HepG2 (cell line): Measurements from ENCODE around the gene LAG3. TPM values are rescaled to one million over a fixed set of nuclear protein-coding genes. Genes with fewer than 3 reads are reported as not detected.
"Not testable (repeated sequence)": the region's sequence is repeated elsewhere in the genome, so short reads cannot be mapped to it uniquely, and the experiment has no call there.

Experiments
- ATAC-seq: fragments of 200-7000 bp; cut with Tn5 transposase; 3 replicates; pipeline ENCODE4 v1.9.1; 2020; ENCODE audit warnings: mild to moderate bottlenecking, moderate library complexity
- BruUV-seq: library from RNA; stranded (reverse); fragments of 400-500 nt; replicated peaks from 2 replicates; lab custom pipeline; 2021; lab: Mats Ljungman, UMichigan
- CTCF ChIA-PET: fragments of 300-600 bp; formaldehyde crosslinking; extraction: SDS; loops from one replicate; lab custom pipeline; 2021; ENCODE audit warnings: low total read pairs, inconsistent platforms, low intra/inter-chr PET ratio; lab: Yijun Ruan, JAX
- POLR2A ChIA-PET: fragments of 350-600 bp; sonication (Branson Sonifier 250); formaldehyde crosslinking; loops from one replicate; lab custom pipeline; 2020; ENCODE audit warnings: antibody characterized with exemption, inconsistent platforms; lab: Yijun Ruan, JAX
- DNase-seq: peaks from one replicate; pipeline ENCODE4 v3.0.0-alpha.2; 2015; ENCODE audit warnings: low spot score
- FAIRE-seq: peaks from 3 replicates; lab custom pipeline; 2011; peaks lifted over from hg19 to GRCh38; lab: Jason Lieb, UNC
- H2AFZ ChIP-seq: one replicate; pipeline ENCODE4 v1.6.1; 2011; ENCODE audit warnings: low read length, inconsistent platforms
- H3K27ac ChIP-seq: fragments of 300-600 bp; 3 replicates; pipeline ENCODE4 v1.8.0; 2011; ENCODE audit warnings: mixed run types, mild to moderate bottlenecking, mixed read lengths, low read length, inconsistent platforms; ENCODE audit not compliant: insufficient read depth; ENCODE audit errors: extremely low read length
- H3K27me3 ChIP-seq, 2 experiments: fragments of 200-600 bp in 1 of 2; 2 replicates in 1 of 2; 3 replicates in 1 of 2; pipeline versions ENCODE4 v1.6.0 to v1.8.0; 2011; ENCODE audit warnings: low read length in 2 of 2, mild to moderate bottlenecking in 2 of 2, moderate library complexity in 2 of 2, inconsistent platforms in 1 of 2; ENCODE audit not compliant: insufficient read depth in 2 of 2, control insufficient read depth in 1 of 2
- H3K36me3 ChIP-seq, 2 experiments: fragments of 200-600 bp in 1 of 2; replicated peaks in 1 of 2; 2 replicates in 1 of 2; 3 replicates in 1 of 2; pipeline versions ENCODE4 v1.5.1 to v1.8.0; 2011; ENCODE audit warnings: low read length in 2 of 2, inconsistent platforms in 1 of 2; ENCODE audit not compliant: insufficient read depth in 2 of 2, control insufficient read depth in 1 of 2
- H3K4me1 ChIP-seq: 2 replicates; pipeline ENCODE4 v1.5.1; 2012; ENCODE audit warnings: low read length, inconsistent platforms; ENCODE audit not compliant: insufficient read depth
- H3K4me2 ChIP-seq: 2 replicates; pipeline ENCODE4 v1.6.0; 2011; ENCODE audit warnings: low read depth, low read length, inconsistent platforms
- H3K4me3 ChIP-seq, 3 experiments: fragments of 200-600 bp in 1 of 3; sonication (generic), shearing (Covaris generic) in 1 of 3; replicated peaks in 1 of 3; 2 replicates each; pipeline ENCODE4 v1.5.1; 2011 to 2016; ENCODE audit warnings: low read length in 3 of 3, inconsistent platforms in 2 of 3, low read depth in 2 of 3, mild to moderate bottlenecking in 2 of 3, control low read depth in 1 of 3, mixed read lengths in 1 of 3; ENCODE audit not compliant: insufficient read depth in 1 of 3
- H3K79me2 ChIP-seq: one replicate; pipeline ENCODE4 v1.6.1; 2011; ENCODE audit warnings: low read length, inconsistent platforms; ENCODE audit not compliant: insufficient read depth
- H3K9ac ChIP-seq: 2 replicates; pipeline ENCODE4 v1.6.0; 2011; ENCODE audit warnings: mild to moderate bottlenecking, low read depth, low read length, inconsistent platforms; ENCODE audit not compliant: insufficient read depth
- H3K9me3 ChIP-seq: 2 replicates; pipeline ENCODE4 v1.5.1; 2012; ENCODE audit warnings: mild to moderate bottlenecking, low read length
- H4K20me1 ChIP-seq: 2 replicates; pipeline ENCODE4 v1.6.0; 2011; ENCODE audit warnings: inconsistent platforms, mild to moderate bottlenecking, low read length, moderate library complexity; ENCODE audit not compliant: insufficient read depth
- EP300 ChIP-seq, 3 experiments: sonication (generic) in 1 of 3; formaldehyde crosslinking in 1 of 3; IDR thresholded peaks; 2 replicates each; pipeline versions ENCODE4 v1.5.1 to v1.6.1; 2011 to 2020; ENCODE audit warnings: low read depth in 2 of 3, low read length in 2 of 3, borderline replicate concordance in 1 of 3, improper control_type of control experiment in 1 of 3, mild to moderate bottlenecking in 1 of 3, missing genetic modification reagents in 1 of 3, moderate library complexity in 1 of 3
- GTF3A ChIP-seq: sonication (generic); formaldehyde crosslinking; conservative IDR thresholded peaks from 2 replicates; pipeline ENCODE4 v1.4.0; 2020; ENCODE audit warnings: mild to moderate bottlenecking, missing genetic modification reagents
- HMG20B ChIP-seq: conservative IDR thresholded peaks from 2 replicates; pipeline ENCODE4 v1.6.1; 2016; ENCODE audit warnings: missing genetic modification reagents, missing compliant biosample characterization
- JDP2 ChIP-seq: sonication (generic); formaldehyde crosslinking; IDR thresholded peaks from 2 replicates; pipeline ENCODE4 v1.8.1; 2022; ENCODE audit warnings: missing genetic modification reagents, borderline replicate concordance
- KLF13 ChIP-seq: sonication (generic); formaldehyde crosslinking; IDR thresholded peaks from 2 replicates; pipeline ENCODE4 v1.4.0; 2020; ENCODE audit warnings: mild to moderate bottlenecking, missing genetic modification reagents
- NR3C1 ChIP-seq: sonication (generic); formaldehyde crosslinking; IDR thresholded peaks from 2 replicates; pipeline ENCODE4 v1.4.0; 2020; ENCODE audit warnings: missing genetic modification reagents
- SIX4 ChIP-seq: sonication (generic); formaldehyde crosslinking; IDR thresholded peaks from 2 replicates; pipeline ENCODE4 v1.4.0; 2020; ENCODE audit warnings: missing genetic modification reagents
- ZMYM4 ChIP-seq: sonication (generic); formaldehyde crosslinking; IDR thresholded peaks from 2 replicates; pipeline ENCODE4 v1.8.1; 2023; ENCODE audit warnings: mild to moderate bottlenecking, missing genetic modification reagents
- ZNF430 ChIP-seq: sonication (generic); formaldehyde crosslinking; IDR thresholded peaks from 2 replicates; pipeline ENCODE4 v1.9.0; 2021; ENCODE audit warnings: mild to moderate bottlenecking, missing genetic modification reagents
- ZNF562 ChIP-seq: sonication (generic); formaldehyde crosslinking; IDR thresholded peaks from 2 replicates; pipeline ENCODE4 v1.8.0; 2022; ENCODE audit warnings: missing genetic modification reagents, borderline replicate concordance
- ZNF7 ChIP-seq: IDR thresholded peaks from 2 replicates; pipeline ENCODE4 v1.6.1; 2016; ENCODE audit warnings: missing biosample characterization, missing genetic modification reagents
- WGBS: methylation state at CpG from one replicate; pipeline ENCODE4 v1.1.6; 2017; ENCODE audit warnings: low lambda C conversion rate; 5-methylcytosine and 5-hydroxymethylcytosine counted together
- in situ Hi-C: cut with HindIII; loops from 2 replicates; pipeline ENCODE4 v1.10.0; 2017; ENCODE audit warnings: low pct_unique_long_range_greater_than_20kb; ENCODE audit not compliant: extremely low pct_ligation_motif_present
- intact Hi-C: fragments of 100-400 bp; cut with micrococcal nuclease; formaldehyde crosslinking; loops from one replicate; pipeline ENCODE4 v1.10.0; 2022; ENCODE audit not compliant: unreplicated experiment
- polyA plus RNA-seq, 8 experiments: library from polyadenylated mRNA; depleted of rRNA in 3 of 8; stranded (reverse) in 7 of 8; unstranded in 1 of 8; fragments of >200 nt; fragmentation: Illumina TruSeq in 4 of 8; extraction: Trizol in 4 of 8; gene quantifications; 2 replicates each; pipeline versions ENCODE4 v1.2.1 to v1.2.3, GENCODE V29; 2011 to 2016; ENCODE audit warnings: low read depth in 4 of 8, missing spikeins in 1 of 8, mixed read lengths in 1 of 8; ENCODE audit not compliant: insufficient read depth in 1 of 8
- total RNA-seq, 5 experiments: library from RNA; depleted of rRNA; stranded (reverse); fragments of >200 nt; fragmentation: Illumina TruSeq; extraction: Trizol; gene quantifications; 2 replicates each; pipeline ENCODE4 v1.2.3, GENCODE V29; 2016; ENCODE audit warnings: low read depth in 1 of 5
- TF ChIP-seq, protein P1 (sequence below): IDR thresholded peaks from 2 replicates; pipeline ENCODE4 v1.6.1; 2016; ENCODE audit warnings: low read depth, control low read depth
- TF ChIP-seq, protein P2 (sequence below): sonication (generic); formaldehyde crosslinking; IDR thresholded peaks from 2 replicates; pipeline ENCODE4 v1.4.0; 2020; ENCODE audit warnings: mild to moderate bottlenecking, missing genetic modification reagents

Gene LAG3
- total and polyA plus RNA-seq, 2 of the 13 experiments (the other 11 are each of a cell fraction or from before 2014, with no cell fraction given): 0.11 to 0.26 TPM

DNA sequence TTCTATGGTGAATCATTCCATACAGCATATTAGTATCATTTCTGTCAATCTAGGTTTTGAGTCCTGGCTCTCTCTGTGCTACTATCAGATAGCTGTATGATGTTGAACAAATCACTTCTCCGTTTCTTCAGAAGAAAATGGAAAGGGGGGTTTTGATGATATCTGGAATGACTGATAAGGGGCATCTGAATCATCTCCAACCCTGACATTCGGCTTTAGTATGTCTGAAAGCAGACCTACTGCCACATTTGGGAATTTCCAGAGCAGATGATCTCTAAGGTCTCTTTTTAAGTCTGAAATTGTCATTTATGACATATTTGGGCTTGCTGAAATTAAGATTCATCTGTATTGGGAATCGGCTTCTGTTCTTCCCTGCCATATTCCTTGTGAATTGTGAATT lies 29.5 kb upstream of the LAG3 start (continued):
- TF ChIP-seq EP300 (IDR thresholded peaks at IDR 0.05; ENCODE audit: low read depth in 2 of 2, low read length in 2 of 2) (no peak), EP300 (CRISPR knock-in tag; IDR thresholded peaks at IDR 0.05; ENCODE audit: borderline replicate concordance) (no peak), HMG20B (CRISPR knock-in tag) (no peak)

DNA sequence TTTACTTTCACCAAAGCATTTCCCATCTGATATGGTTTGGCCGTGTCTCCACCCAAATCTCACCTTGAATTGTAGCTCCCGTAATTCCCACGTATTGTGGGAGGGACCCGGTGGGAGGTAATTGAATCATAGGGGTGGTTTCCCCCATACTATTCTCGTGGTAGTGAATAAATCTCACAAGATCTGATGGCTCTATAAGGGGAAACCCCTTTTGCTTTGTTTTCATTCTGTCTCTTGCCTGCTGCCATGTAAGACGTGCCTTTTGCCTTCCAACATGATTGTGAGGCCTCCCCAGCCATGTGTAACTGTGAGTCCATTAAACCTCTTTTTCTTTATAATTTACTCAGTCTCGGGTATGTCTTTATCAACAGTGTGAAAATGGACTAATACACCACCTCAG lies 29.0 kb upstream of the LAG3 start:
- CTCF ChIA-PET, H3K4me2 ChIP-seq, intact Hi-C loops, DNase-seq, H2AFZ ChIP-seq, H4K20me1 ChIP-seq, H3K27me3 ChIP-seq, H3K4me1 ChIP-seq, H3K4me3 ChIP-seq, FAIRE-seq, H3K27ac ChIP-seq, in situ Hi-C loops, POLR2A ChIA-PET, BruUV-seq, H3K9me3 ChIP-seq, H3K9ac ChIP-seq, ATAC-seq, H3K79me2 ChIP-seq: not testable (repeated sequence)
- peak; percentile 89 for TF ChIP-seq ZNF430 (CRISPR knock-in tag)
- H3K36me3 ChIP-seq: peaks cover 16 to 18% of the 10 kb centered on the region in 2 experiments; a peak in 4 of 5 replicates
- WGBS: 36% methylated on average over 7 of the region's 7 CpGs

DNA sequence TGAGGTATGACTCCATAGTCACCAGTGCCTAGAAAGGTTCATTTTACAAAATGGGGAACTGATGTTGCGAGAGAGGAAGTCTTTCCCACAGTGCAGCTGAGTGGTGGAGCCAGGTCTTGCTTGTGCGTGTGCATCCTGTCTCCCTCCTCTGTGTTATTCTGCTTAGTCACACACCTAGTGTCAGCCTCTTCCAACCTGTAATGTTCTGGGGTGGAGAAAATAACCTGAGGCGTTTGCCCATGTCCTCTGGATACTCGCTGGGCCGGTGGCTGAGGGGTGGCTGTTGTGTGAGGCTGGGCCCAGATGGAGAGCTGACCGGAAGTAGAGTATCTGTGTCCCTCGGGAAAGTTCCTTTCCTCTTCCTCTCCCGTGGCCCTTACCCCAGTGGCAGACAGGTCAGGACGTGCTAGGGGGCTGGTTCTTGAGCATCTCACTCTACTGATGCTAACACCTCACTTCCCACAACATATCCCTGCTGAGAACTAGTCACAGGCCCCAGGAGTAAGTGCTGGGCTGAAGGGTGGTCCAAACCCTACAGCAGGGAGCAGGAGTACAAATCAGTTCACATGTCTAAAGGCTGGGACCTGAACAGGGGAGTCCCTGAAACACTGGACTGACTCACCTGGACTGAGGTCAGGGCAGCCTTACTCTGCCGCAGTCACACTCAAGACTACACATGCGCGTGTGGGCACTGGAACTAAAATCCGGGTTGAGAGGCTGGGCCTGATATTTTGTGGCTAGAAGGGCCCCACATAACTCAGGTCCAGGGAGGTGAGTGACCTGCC lies 26.4 kb upstream of the LAG3 start:
- Histone ChIP-seq H3K9me3 (no peaks in the 10 kb centered on the region), H2AFZ (no peak overlapping the region), H3K36me3 (peaks cover 31 to 44% of the 10 kb centered on the region in 2 experiments), H3K4me3 (no peak overlapping the region), H3K4me2 (no peak overlapping the region), H3K9ac (no peak overlapping the region), H3K27me3 (no peaks in the 10 kb centered on the region), H3K27ac (no peak overlapping the region), H4K20me1 (no peaks in the 10 kb centered on the region), H3K79me2 (peaks cover 6% of the 10 kb centered on the region), H3K4me1 (peaks cover 1% of the 10 kb centered on the region)
- ATAC-seq (no peak; the same call in 1 of the 3 replicates), DNase-seq (no peak), FAIRE-seq (no peak)
- ChIA-PET POLR2A (interaction anchor here (0.8 to 1.3 kb wide), 2 partner anchors 22 kb away, joined by 3 to 4 read pairs; partner anchors contain the start of gene COPS7A), CTCF (no interaction called here)
- in situ Hi-C loops (loop anchor here (5.0 kb wide), 1 partner anchor 36 kb away; no protein-coding TSS in a partner anchor), intact Hi-C loops (no loop called here)
- WGBS: 95% methylated on average over 9 of the region's 13 CpGs
- no TSS peak for BruUV-seq
- TF ChIP-seq, protein P1, sequence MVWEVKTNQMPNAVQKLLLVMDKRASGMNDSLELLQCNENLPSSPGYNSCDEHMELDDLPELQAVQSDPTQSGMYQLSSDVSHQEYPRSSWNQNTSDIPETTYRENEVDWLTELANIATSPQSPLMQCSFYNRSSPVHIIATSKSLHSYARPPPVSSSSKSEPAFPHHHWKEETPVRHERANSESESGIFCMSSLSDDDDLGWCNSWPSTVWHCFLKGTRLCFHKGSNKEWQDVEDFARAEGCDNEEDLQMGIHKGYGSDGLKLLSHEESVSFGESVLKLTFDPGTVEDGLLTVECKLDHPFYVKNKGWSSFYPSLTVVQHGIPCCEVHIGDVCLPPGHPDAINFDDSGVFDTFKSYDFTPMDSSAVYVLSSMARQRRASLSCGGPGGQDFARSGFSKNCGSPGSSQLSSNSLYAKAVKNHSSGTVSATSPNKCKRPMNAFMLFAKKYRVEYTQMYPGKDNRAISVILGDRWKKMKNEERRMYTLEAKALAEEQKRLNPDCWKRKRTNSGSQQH (CRISPR knock-in tag): no peak
- no peak for TF ChIP-seq ZNF562
- no peak for TF ChIP-seq ZNF7 (CRISPR knock-in tag)
- no peak for TF ChIP-seq NR3C1 (CRISPR knock-in tag)
- no peak for TF ChIP-seq KLF13 (CRISPR knock-in tag)
- no peak for TF ChIP-seq JDP2
- no peak for TF ChIP-seq SIX4 (CRISPR knock-in tag)
- TF ChIP-seq, protein P2, sequence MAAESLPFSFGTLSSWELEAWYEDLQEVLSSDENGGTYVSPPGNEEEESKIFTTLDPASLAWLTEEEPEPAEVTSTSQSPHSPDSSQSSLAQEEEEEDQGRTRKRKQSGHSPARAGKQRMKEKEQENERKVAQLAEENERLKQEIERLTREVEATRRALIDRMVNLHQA (CRISPR knock-in tag): no peak
- TF ChIP-seq GTF3A (CRISPR knock-in tag): no peak
- TF ChIP-seq ZMYM4 (CRISPR knock-in tag): no peak
